ENCODE data around the gene C19orf67. TPM values are rescaled to one million over a fixed set of nuclear protein-coding genes. Genes with fewer than 3 reads are reported as not detected.

Gene C19orf67
- total RNA-seq, 1 experiment from 2014 or later = 0.39 TPM

- no peak overlapping the region for H3K14ac ChIP-seq (ENCODE audit: insufficient read depth, low read length)
- H4K20me1 ChIP-seq (ENCODE audit: control insufficient read depth, insufficient read depth, insufficient read length) = no peaks in the 10 kb centered on the region
- H3K4me2 ChIP-seq (ENCODE audit: insufficient read depth, insufficient read length, low read length) = no peak overlapping the region
- no peaks in the 10 kb centered on the region for H3K79me1 ChIP-seq (ENCODE audit: insufficient read depth, low read depth, low read length, poor library complexity, severe bottlenecking)
- H3K56ac ChIP-seq (ENCODE audit: insufficient read length, low read depth, low read length) = no peak overlapping the region
- no peak overlapping the region for H2BK15ac ChIP-seq (ENCODE audit: low read depth, low read length)
- H2AK5ac ChIP-seq (ENCODE audit: insufficient read length, low read length) = no peak overlapping the region
- no peak overlapping the region for H2BK120ac ChIP-seq (ENCODE audit: low read depth, low read length, poor library complexity, severe bottlenecking)
- no peaks in the 10 kb centered on the region for H3K79me2 ChIP-seq (ENCODE audit: insufficient read depth, low read length)
- peaks cover 9% of the 10 kb centered on the region for H3K23me2 ChIP-seq (ENCODE audit: insufficient read length, low read depth, low read length, poor library complexity, severe bottlenecking)
- no peak overlapping the region for H3K27ac ChIP-seq (ENCODE audit: insufficient read length, low read depth, low read length)
- no peak overlapping the region for H3K27ac Mint-ChIP-seq
- H4K91ac ChIP-seq (ENCODE audit: insufficient read length, low read depth, low read length) = no peak overlapping the region
- peaks cover 9% of the 10 kb centered on the region for H3K27me3 Mint-ChIP-seq (ENCODE audit: low read depth)
- H3K23ac ChIP-seq (ENCODE audit: insufficient read length, low read depth, low read length) = no peak overlapping the region
- H3T11ph ChIP-seq (ENCODE audit: low read length) = no peak overlapping the region
- no peak overlapping the region for H3K18ac ChIP-seq (ENCODE audit: insufficient read length, low read depth, low read length)
- no peaks in the 10 kb centered on the region; the same call in 1 of the 2 replicates for H3K4me1 ChIP-seq (ENCODE audit: insufficient read depth, low read length)
- no peaks in the 10 kb centered on the region for H3K9me3 ChIP-seq (ENCODE audit: control insufficient read depth, low read depth, low read length)
- H4K5ac ChIP-seq (ENCODE audit: insufficient read length, low read depth, low read length) = no peak overlapping the region
- H3K4me3 Mint-ChIP-seq = peak overlapping the region in 1 of 2 experiments; percentile 95; a peak in 3 of 5 replicates
- H3K36me3 Mint-ChIP-seq (ENCODE audit: insufficient read depth in 1 of 3, low read depth in 3 of 3) = peaks cover 0 to 11% (median 3%) of the 10 kb centered on the region in 3 experiments; a peak in 5 of 7 replicates
- no peak overlapping the region for H2BK20ac ChIP-seq (ENCODE audit: low read depth, low read length, poor library complexity, severe bottlenecking)
- H2BK5ac ChIP-seq (ENCODE audit: insufficient read length, low read length) = no peak overlapping the region
- no peak for TF ChIP-seq CTCF (conservative IDR thresholded peaks at IDR 0.05)
- no peak for DNase-seq
- H3K9me3 Mint-ChIP-seq = no peaks in the 10 kb centered on the region
- no CpG with 5 or more reads among the region's 1 CpG for WGBS (ENCODE audit: extremely low coverage, insufficient read length, low lambda C conversion rate)
- H2AFZ ChIP-seq (ENCODE audit: low read length) = no peak overlapping the region
- H3K4ac ChIP-seq (ENCODE audit: low read depth, low read length) = no peak overlapping the region
- H2BK12ac ChIP-seq (ENCODE audit: insufficient read length, low read depth, low read length) = no peak overlapping the region
- H4K8ac ChIP-seq (replicated peaks; ENCODE audit: insufficient read length, low read depth, low read length) = no peak overlapping the region
- H3K9ac ChIP-seq (ENCODE audit: extremely low read depth, insufficient read length, low read length) = no peak overlapping the region
- H3K4me1 Mint-ChIP-seq = peaks cover 6 to 7% of the 10 kb centered on the region in 2 experiments; a peak in 3 of 4 replicates
- no peaks in the 10 kb centered on the region for H3K27me3 ChIP-seq (ENCODE audit: insufficient read depth, low read length)
Observed at GRCh38 chr19:14082675-14082960, 3.0 kb downstream of the C19orf67 start.

Measured in H9 (cell line).